Measurements from ENCODE around the gene ZNF823.

- TF ChIP-seq CTCF (IDR thresholded peaks at IDR 0.05; ENCODE audit: low read depth, low read length, poor library complexity, severe bottlenecking) = no peak
- TF ChIP-seq EZH2phosphoT487 (IDR thresholded peaks at IDR 0.05; ENCODE audit: borderline replicate concordance, low read length) = no peak
Measured at GRCh38 chr19:11685676-11686650, 52.8 kb downstream of the ZNF823 start.
